ENCODE measurements around the gene LRBA.
"Not testable (repeated sequence)": the region's sequence is repeated elsewhere in the genome, so short reads cannot be mapped to it uniquely, and the experiment has no call there.

The LRBA gene, protein sequence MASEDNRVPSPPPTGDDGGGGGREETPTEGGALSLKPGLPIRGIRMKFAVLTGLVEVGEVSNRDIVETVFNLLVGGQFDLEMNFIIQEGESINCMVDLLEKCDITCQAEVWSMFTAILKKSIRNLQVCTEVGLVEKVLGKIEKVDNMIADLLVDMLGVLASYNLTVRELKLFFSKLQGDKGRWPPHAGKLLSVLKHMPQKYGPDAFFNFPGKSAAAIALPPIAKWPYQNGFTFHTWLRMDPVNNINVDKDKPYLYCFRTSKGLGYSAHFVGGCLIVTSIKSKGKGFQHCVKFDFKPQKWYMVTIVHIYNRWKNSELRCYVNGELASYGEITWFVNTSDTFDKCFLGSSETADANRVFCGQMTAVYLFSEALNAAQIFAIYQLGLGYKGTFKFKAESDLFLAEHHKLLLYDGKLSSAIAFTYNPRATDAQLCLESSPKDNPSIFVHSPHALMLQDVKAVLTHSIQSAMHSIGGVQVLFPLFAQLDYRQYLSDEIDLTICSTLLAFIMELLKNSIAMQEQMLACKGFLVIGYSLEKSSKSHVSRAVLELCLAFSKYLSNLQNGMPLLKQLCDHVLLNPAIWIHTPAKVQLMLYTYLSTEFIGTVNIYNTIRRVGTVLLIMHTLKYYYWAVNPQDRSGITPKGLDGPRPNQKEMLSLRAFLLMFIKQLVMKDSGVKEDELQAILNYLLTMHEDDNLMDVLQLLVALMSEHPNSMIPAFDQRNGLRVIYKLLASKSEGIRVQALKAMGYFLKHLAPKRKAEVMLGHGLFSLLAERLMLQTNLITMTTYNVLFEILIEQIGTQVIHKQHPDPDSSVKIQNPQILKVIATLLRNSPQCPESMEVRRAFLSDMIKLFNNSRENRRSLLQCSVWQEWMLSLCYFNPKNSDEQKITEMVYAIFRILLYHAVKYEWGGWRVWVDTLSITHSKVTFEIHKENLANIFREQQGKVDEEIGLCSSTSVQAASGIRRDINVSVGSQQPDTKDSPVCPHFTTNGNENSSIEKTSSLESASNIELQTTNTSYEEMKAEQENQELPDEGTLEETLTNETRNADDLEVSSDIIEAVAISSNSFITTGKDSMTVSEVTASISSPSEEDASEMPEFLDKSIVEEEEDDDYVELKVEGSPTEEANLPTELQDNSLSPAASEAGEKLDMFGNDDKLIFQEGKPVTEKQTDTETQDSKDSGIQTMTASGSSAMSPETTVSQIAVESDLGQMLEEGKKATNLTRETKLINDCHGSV (N-terminal part only)

DNA sequence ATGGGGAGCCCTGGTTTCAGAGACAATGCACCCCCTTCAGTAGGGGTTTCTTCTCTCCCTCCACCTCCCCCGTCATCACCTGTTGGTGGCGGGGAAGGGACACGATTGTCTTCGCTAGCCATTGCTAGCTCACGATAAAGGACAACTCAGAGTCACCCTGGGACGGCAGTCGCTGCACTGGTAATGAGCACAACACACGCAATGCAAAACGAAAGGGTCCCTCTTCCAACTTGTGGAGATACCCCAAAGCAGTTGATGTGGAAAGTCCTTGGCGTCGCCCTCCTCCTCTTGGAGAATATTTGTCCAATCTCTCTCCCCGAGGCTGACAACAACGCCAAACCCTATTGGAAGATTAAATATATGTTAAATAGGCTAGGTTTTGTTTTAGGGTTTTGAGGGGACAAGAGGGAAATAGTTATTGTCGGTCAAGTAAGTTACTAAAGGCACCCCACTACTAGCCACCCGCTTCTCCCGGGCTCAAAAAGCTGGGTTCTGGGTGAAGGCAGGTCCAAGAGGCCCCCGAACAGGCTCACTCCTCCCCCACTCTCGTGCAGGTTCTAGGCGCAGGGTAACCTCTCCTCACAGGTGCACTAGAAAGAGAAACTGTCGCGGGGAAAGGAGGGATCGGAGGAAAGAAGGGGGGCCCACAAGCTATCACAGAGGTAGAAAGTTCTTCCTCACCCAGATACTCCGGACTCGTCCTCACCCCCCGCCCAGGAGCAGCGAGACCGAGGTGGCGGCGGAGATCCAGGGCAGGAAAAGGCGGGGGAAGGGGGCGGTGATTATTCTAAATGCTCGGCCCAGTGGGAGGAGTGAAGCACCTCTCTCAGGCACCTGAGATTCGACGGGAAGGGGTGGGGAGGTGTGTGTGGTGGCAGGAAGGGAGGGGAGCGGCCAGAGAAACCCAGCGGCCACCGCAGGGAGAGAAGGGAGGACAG, at the start of gene LRBA:
LRBA (minus strand) TSS at position 764 of the 938 bp plus-strand sequence; CDS start at position 122, 642 bp downstream.
- peak within 1 kb of the TSS; percentile 89 for H3K4me3 ChIP-seq (ENCODE audit: control insufficient read depth, low read depth, low read length)
- DNase-seq (ENCODE audit: low read depth): no peak
- TF ChIP-seq, protein P1, sequence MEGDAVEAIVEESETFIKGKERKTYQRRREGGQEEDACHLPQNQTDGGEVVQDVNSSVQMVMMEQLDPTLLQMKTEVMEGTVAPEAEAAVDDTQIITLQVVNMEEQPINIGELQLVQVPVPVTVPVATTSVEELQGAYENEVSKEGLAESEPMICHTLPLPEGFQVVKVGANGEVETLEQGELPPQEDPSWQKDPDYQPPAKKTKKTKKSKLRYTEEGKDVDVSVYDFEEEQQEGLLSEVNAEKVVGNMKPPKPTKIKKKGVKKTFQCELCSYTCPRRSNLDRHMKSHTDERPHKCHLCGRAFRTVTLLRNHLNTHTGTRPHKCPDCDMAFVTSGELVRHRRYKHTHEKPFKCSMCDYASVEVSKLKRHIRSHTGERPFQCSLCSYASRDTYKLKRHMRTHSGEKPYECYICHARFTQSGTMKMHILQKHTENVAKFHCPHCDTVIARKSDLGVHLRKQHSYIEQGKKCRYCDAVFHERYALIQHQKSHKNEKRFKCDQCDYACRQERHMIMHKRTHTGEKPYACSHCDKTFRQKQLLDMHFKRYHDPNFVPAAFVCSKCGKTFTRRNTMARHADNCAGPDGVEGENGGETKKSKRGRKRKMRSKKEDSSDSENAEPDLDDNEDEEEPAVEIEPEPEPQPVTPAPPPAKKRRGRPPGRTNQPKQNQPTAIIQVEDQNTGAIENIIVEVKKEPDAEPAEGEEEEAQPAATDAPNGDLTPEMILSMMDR (IDR thresholded peaks at IDR 0.05; ENCODE audit: control insufficient read depth, insufficient read depth, low read depth, low read length, missing control alignments): no peak

DNA sequence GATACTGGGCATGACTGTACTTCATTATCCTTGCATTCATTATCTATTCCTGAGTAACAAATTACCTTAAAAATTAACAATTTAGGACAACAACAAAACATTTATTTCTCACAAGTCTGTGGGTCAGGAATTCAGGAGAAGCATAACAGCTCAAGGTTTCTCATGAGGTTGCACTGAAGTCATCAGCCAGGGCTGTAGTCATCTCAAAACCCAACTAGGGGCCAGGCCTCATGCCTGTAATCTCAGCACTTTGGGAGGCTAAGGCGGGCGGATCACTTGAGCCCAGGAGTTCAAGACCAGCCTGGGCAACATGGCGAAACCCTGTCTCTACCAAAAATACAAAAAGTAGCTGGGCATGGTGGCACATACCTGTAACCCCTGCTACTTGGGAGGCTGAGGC, 48.1 kb upstream of the LRBA start:
- DNase-seq (ENCODE audit: low read depth); H3K4me3 ChIP-seq (ENCODE audit: control insufficient read depth, low read depth, low read length): not testable (repeated sequence)

DNA sequence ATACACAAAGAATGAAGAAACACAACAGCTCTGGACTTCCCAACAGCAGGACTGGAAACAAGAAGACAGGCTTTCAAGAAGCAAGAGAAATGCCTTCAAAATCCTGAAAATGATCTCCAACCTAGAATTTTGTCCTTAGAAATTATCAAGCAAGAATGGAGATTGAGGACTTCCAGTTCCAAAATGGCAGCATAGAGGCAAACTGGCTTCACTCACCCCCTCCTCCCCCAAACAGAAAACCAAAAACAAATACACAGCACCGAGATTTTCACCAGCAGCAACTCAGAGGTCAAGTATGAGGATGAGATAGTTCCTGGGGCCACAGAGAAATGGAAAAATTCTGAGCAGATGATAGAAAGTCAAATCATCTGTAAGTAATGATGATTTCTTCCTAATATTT, 40.5 kb upstream of the LRBA start:
- no peak for DNase-seq (ENCODE audit: low read depth)
- H3K4me3 ChIP-seq (ENCODE audit: control insufficient read depth, low read depth, low read length): no peak overlapping the region
- TF ChIP-seq, protein P1 (IDR thresholded peaks at IDR 0.05; ENCODE audit: control insufficient read depth, insufficient read depth, low read depth, low read length, missing control alignments): no peak

DNA sequence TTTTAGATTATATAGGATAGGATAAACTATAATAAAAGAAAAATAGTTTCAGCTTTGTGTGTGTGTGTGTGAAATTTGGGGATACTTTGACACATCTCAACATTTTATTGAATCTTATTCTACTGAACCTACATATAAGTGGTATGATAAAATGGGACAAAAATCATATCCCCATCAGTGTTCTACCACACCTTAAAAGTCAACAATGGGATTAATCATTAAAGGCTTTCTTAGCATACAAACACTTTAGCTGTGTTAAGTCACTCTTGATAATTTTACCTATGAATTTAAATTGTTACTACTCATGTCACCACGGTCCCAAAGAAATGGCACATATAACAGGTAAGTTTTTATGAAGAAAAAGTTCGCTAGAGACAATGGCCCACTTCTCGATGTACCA, 37.7 kb upstream of the LRBA start:
- TF ChIP-seq, protein P1 (IDR thresholded peaks at IDR 0.05; ENCODE audit: control insufficient read depth, insufficient read depth, low read depth, low read length, missing control alignments): no peak
- H3K4me3 ChIP-seq (ENCODE audit: control insufficient read depth, low read depth, low read length): no peak overlapping the region
- no peak for DNase-seq (ENCODE audit: low read depth)

DNA sequence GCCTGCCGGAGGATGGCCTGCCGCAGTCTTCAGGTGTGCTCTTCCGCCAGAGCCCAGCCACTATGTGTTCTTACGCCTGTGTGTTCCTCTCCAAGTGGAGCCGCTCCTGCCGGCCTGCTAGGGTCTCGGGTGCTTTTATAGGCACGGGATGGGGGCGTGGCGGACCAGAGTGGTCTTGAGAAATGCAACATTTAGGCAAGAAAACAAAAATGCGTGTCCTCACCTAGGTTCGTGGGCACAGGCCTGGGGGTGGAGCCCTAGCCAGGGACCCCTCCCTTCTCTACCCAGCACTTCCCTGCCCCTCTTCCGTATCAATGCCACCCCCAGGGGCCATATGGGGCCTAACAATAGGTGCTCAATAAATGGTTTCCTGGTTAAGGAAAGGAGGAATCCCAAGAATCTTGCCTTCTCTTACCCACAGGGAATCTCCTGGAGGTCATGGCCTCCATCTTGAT, 34.4 kb upstream of the LRBA start:
- TF ChIP-seq, protein P1 (IDR thresholded peaks at IDR 0.05; ENCODE audit: control insufficient read depth, insufficient read depth, low read depth, low read length, missing control alignments): no peak
- H3K4me3 ChIP-seq (ENCODE audit: control insufficient read depth, low read depth, low read length): no peak overlapping the region
- DNase-seq (ENCODE audit: low read depth): no peak

DNA sequence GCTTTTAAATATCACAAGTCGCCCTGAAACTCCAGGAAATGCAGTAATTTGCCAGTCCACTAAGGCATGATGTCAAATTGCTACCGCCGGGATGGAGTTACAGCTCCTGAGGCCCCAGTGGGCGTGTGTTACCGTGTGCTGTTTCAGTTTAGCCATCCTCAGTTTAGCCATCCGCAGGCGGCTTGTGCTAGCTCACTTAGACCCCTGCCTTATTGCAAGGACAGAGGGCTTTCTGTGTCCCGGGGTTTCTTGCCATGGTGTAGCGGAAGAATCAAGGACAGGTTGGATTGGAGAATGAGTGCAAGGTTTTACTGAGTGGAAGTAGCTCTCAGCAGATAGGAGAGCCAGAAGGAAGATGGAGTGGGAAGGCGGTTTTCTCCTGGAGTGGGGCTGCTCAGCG, 33.8 kb upstream of the LRBA start:
- H3K4me3 ChIP-seq (ENCODE audit: control insufficient read depth, low read depth, low read length): no peak overlapping the region
- DNase-seq (ENCODE audit: low read depth): no peak
- TF ChIP-seq, protein P1 (IDR thresholded peaks at IDR 0.05; ENCODE audit: control insufficient read depth, insufficient read depth, low read depth, low read length, missing control alignments): no peak
